ENCODE results near the gene CEP112. TPM values are rescaled to one million over a fixed set of nuclear protein-coding genes. Genes with fewer than 3 reads are reported as not detected.

CEP112 gene
- total and polyA plus RNA-seq, 2 of the 8 experiments (the other 6 are each of a cell fraction or from before 2014, with no cell fraction given), result 0.62 to 3.1 TPM

DNA sequence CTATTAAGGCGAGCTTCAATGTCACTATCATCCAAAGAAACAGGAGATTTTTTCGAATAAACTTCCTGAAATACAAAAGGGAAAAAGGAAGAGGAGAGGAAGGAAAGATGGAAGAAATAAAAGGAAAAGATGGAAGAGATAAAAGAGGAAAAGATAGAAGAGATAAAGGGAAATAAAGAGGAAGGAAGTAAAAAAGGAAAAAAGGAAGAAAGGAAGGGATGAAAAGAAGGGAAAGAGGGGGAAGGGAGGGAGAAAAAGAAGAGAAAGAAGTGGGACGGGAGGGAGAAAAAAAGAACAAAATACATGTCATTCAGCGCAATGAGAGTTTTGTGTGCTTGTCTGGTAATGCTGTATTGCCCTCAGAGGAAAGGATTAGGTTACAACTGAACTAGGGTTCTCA lies 62.2 kb downstream of the CEP112 start:
- no peak overlapping the region for H2AFZ ChIP-seq (ENCODE audit: low read length)
- H3K27ac ChIP-seq (ENCODE audit: low read depth, low read length), result no peak overlapping the region
- H3K79me2 ChIP-seq (ENCODE audit: control insufficient read depth in 1 of 2, insufficient read depth in 2 of 2, low read length in 2 of 2), result no peaks in the 10 kb centered on the region
- DNase-seq (ENCODE audit: low read depth in 1 of 2, low spot score in 2 of 2) (no peak), FAIRE-seq (no peak)
- no peak overlapping the region for H2AK5ac ChIP-seq (ENCODE audit: low read depth, low read length)
- no peaks in the 10 kb centered on the region for H3K79me1 ChIP-seq (ENCODE audit: low read depth, low read length)
- no peak overlapping the region for H2BK5ac ChIP-seq (ENCODE audit: low read depth, low read length)
- TF ChIP-seq SUZ12 (IDR thresholded peaks at IDR 0.05; ENCODE audit: low read length) (no peak), BACH1 (IDR thresholded peaks at IDR 0.05; ENCODE audit: low read length) (no peak), HDAC6 (IDR thresholded peaks at IDR 0.05; ENCODE audit: low read depth, low read length) (no peak), ZNF274 (IDR thresholded peaks at IDR 0.05; ENCODE audit: borderline replicate concordance, extremely low read depth, low read length) (no peak), NANOG (IDR thresholded peaks at IDR 0.05; ENCODE audit: insufficient read depth, low read depth, low read length, poor library complexity, severe bottlenecking) (no peak), POLR2AphosphoS5 (IDR thresholded peaks at IDR 0.05; ENCODE audit: low read depth, low read length) (no peak), KDM5A (IDR thresholded peaks at IDR 0.05; ENCODE audit: low read length) (no peak), TBP (IDR thresholded peaks at IDR 0.05; ENCODE audit: low read depth, low read length) (no peak), CBX8 (IDR thresholded peaks at IDR 0.05; ENCODE audit: borderline replicate concordance, low read depth, low read length) (no peak), BCL11A (IDR thresholded peaks at IDR 0.05; ENCODE audit: low read depth in 2 of 2, low read length in 2 of 2) (no peak), GABPA (IDR thresholded peaks at IDR 0.05; ENCODE audit: borderline replicate concordance, insufficient read depth, low read length) (no peak), MAFK (IDR thresholded peaks at IDR 0.05; ENCODE audit: low read depth, low read length) (no peak), KDM4A (IDR thresholded peaks at IDR 0.05; ENCODE audit: low read depth, low read length, severe bottlenecking) (no peak)
- no peak overlapping the region for H3K18ac ChIP-seq (ENCODE audit: extremely low read depth, low read length)
- no peak overlapping the region for H2BK15ac ChIP-seq (ENCODE audit: low read length)
- H3K23ac ChIP-seq (ENCODE audit: insufficient read length), result no peak overlapping the region
- no peaks in the 10 kb centered on the region for H3K27me3 ChIP-seq (replicated peaks in 1 of 4; ENCODE audit: control insufficient read depth in 3 of 4, extremely low read depth in 1 of 4, insufficient read depth in 3 of 4, low read length in 3 of 4)
- no peak overlapping the region for H4K91ac ChIP-seq (replicated peaks; ENCODE audit: insufficient read length, low read length)
- ChIA-PET CTCF (ENCODE audit: partially characterized antibody) (interaction anchor here (0.6 to 0.8 kb wide), 2 partner anchors 35 to 818 kb away, joined by 3 read pairs; no protein-coding TSS in a partner anchor), POLR2A (ENCODE audit: partially characterized antibody) (interaction anchor here (0.7 kb wide), 1 partner anchor 162 kb away, joined by 3 read pairs; no protein-coding TSS in a partner anchor)
- H2BK20ac ChIP-seq (ENCODE audit: low read length), result no peak overlapping the region
- H3K14ac ChIP-seq (ENCODE audit: insufficient read length), result no peak overlapping the region
- no peak overlapping the region for H3K4me2 ChIP-seq (ENCODE audit: insufficient read depth in 1 of 2, low read depth in 2 of 2, low read length in 2 of 2)
- H3K9ac ChIP-seq (replicated peaks in 1 of 4; ENCODE audit: extremely low read depth in 1 of 4, low read depth in 3 of 4, low read length in 3 of 4), result no peak overlapping the region
- H3K23me2 ChIP-seq (ENCODE audit: low read depth, low read length), result no peaks in the 10 kb centered on the region
- no peak overlapping the region for H3K4ac ChIP-seq (replicated peaks; ENCODE audit: insufficient read length, low read depth, low read length)
- WGBS, 2 experiments (ENCODE audit: extremely low coverage in 1 of 2, insufficient coverage in 1 of 2, insufficient read length in 1 of 2, insufficient replicate concordance in 2 of 2, low coverage in 1 of 2, low lambda C conversion rate in 2 of 2, missing lambda C conversion rate in 1 of 2), result 80 to 81% methylated on average over 1 to 4 of the region's 4 CpGs
- no peak overlapping the region for H4K5ac ChIP-seq (ENCODE audit: insufficient read length, low read depth, low read length)
- no peaks in the 10 kb centered on the region for H3K36me3 ChIP-seq (ENCODE audit: control insufficient read depth in 2 of 4, insufficient read depth in 4 of 4, low read length in 3 of 4)
- no peaks in the 10 kb centered on the region for H4K20me1 ChIP-seq (replicated peaks in 1 of 2; ENCODE audit: control insufficient read depth in 1 of 2, insufficient read depth in 2 of 2, low read length in 2 of 2)
- no peaks in the 10 kb centered on the region for H3K4me1 ChIP-seq (replicated peaks in 1 of 4; ENCODE audit: control insufficient read depth in 3 of 4, insufficient read depth in 4 of 4, low read length in 3 of 4)
- H2BK12ac ChIP-seq (ENCODE audit: low read depth, low read length), result no peak overlapping the region
- no peak overlapping the region for H2BK120ac ChIP-seq (replicated peaks; ENCODE audit: low read depth, low read length)
- H3K9me3 ChIP-seq (ENCODE audit: insufficient read depth in 2 of 2, low read depth in 1 of 2, low read length in 1 of 2), result no peaks in the 10 kb centered on the region
- no peak overlapping the region for H3K4me3 ChIP-seq (ENCODE audit: extremely low read depth in 1 of 4, insufficient read depth in 2 of 4, low read depth in 3 of 4, low read length in 4 of 4)
- no peak overlapping the region for H3K56ac ChIP-seq (replicated peaks; ENCODE audit: insufficient read length, low read depth, low read length)
- no peak overlapping the region for H4K8ac ChIP-seq (ENCODE audit: extremely low read depth, insufficient read depth, low read length)

All from H1 (cell line).